Gastroesophageal sphincter (tissue), 3 donors: ENCODE results near the gene ARHGAP1.

Experiments
- EP300 ChIP-seq: sonication (generic); formaldehyde crosslinking; IDR thresholded peaks from one replicate; pipeline ENCODE4 v1.6.1; 2017; ENCODE audit warnings: antibody characterized with exemption, mild to moderate bottlenecking
- POLR2A ChIP-seq, 2 donors: fragments of 450-650 bp; IDR thresholded peaks; one replicate each; pipeline ENCODE4 v1.6.1; 2017; ENCODE audit warnings: antibody characterized with exemption in 2 of 2, mild to moderate bottlenecking in 2 of 2, moderate library complexity in 1 of 2
- POLR2AphosphoS5 ChIP-seq: sonication (generic); formaldehyde crosslinking; IDR thresholded peaks from one replicate; pipeline ENCODE4 v1.6.1; 2017; ENCODE audit warnings: antibody characterized with exemption
- TF ChIP-seq, protein P1 (sequence below), 4 experiments: fragments of 200-600 bp in 2 of 4; fragments of 450-650 bp in 2 of 4; sonication (generic) in 1 of 4; IDR thresholded peaks; one replicate each; pipeline ENCODE4 v1.5.1; 2017 to 2019; ENCODE audit warnings: antibody characterized with exemption in 4 of 4, mild to moderate bottlenecking in 2 of 4, moderate library complexity in 2 of 4

DNA sequence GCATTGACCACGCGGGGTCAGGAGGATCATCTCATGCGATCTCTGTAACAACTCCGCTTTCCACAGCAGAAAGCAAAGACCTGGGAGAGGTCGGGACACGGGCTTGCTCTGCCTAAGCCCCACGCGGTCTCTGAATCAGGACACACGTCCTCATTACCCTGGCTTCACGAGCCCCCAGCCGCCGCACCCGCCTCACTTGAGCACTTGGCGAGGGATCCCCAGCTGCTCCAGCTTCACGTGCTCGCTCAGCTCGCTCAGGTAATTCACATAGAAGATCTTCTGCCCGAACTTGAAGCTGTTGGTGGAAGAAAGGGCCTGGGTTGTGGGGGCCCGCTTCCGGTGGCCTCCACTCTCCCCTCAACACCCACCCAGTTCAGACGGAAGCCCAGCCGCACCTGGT lies 19.6 kb downstream of the ARHGAP1 start:
- TF ChIP-seq, protein P1, sequence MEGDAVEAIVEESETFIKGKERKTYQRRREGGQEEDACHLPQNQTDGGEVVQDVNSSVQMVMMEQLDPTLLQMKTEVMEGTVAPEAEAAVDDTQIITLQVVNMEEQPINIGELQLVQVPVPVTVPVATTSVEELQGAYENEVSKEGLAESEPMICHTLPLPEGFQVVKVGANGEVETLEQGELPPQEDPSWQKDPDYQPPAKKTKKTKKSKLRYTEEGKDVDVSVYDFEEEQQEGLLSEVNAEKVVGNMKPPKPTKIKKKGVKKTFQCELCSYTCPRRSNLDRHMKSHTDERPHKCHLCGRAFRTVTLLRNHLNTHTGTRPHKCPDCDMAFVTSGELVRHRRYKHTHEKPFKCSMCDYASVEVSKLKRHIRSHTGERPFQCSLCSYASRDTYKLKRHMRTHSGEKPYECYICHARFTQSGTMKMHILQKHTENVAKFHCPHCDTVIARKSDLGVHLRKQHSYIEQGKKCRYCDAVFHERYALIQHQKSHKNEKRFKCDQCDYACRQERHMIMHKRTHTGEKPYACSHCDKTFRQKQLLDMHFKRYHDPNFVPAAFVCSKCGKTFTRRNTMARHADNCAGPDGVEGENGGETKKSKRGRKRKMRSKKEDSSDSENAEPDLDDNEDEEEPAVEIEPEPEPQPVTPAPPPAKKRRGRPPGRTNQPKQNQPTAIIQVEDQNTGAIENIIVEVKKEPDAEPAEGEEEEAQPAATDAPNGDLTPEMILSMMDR (IDR thresholded peaks at IDR 0.05) = no peak
- TF ChIP-seq POLR2A (IDR thresholded peaks at IDR 0.05) (no peak), EP300 (no peak), POLR2AphosphoS5 (no peak)
